Sigmoid colon (tissue), 7 donors: ENCODE measurements around the gene SLIT1. TPM values are rescaled to one million over a fixed set of nuclear protein-coding genes. Genes with fewer than 3 reads are reported as not detected.

Experiments used
- DNase-seq: peaks from one replicate; pipeline ENCODE4 v3.0.0-alpha.2; 2019
- H3K27ac ChIP-seq, 4 donors: fragments of 200-600 bp; sonication (generic); one replicate each; pipeline ENCODE4 v1.5.1; 2016 to 2019; ENCODE audit warnings: mild to moderate bottlenecking in 1 of 4
- H3K27me3 ChIP-seq, 3 donors: fragments of 200-600 bp; sonication (generic); one replicate each; pipeline ENCODE4 v1.5.1; 2019; ENCODE audit warnings: mild to moderate bottlenecking in 1 of 3
- H3K36me3 ChIP-seq, 4 donors: fragments of 200-600 bp; sonication (generic); one replicate each; pipeline ENCODE4 v1.5.1; 2016 to 2019
- H3K4me1 ChIP-seq, 4 donors: fragments of 200-600 bp; sonication (generic); one replicate each; pipeline ENCODE4 v1.5.1; 2017 to 2019
- H3K4me3 ChIP-seq, 4 donors: fragments of 200-600 bp; sonication (generic); one replicate each; pipeline ENCODE4 v1.5.1; 2017 to 2019; ENCODE audit warnings: mild to moderate bottlenecking in 2 of 4, moderate library complexity in 1 of 4
- H3K9me3 ChIP-seq, 4 donors: fragments of 200-600 bp in 3 of 4; sonication (generic) in 3 of 4; one replicate each; pipeline versions ENCODE4 v1.5.1 to v1.6.1; 2013 to 2019
- CTCF ChIP-seq, 4 experiments: fragments of 450-650 bp in 3 of 4; fragments of 200-600 bp in 1 of 4; IDR thresholded peaks; one replicate each; pipeline ENCODE4 v1.5.1; 2016 to 2019; ENCODE audit warnings: antibody characterized with exemption in 4 of 4, mild to moderate bottlenecking in 3 of 4, moderate library complexity in 2 of 4
- EP300 ChIP-seq, 4 donors: sonication (generic); formaldehyde crosslinking; IDR thresholded peaks; one replicate each; pipeline ENCODE4 v1.6.1; 2017; ENCODE audit warnings: antibody characterized with exemption in 4 of 4
- POLR2A ChIP-seq, 2 donors: fragments of 450-650 bp; IDR thresholded peaks; one replicate each; pipeline ENCODE4 v1.6.1; 2016; ENCODE audit warnings: antibody characterized with exemption in 2 of 2, mild to moderate bottlenecking in 2 of 2, moderate library complexity in 2 of 2
- POLR2AphosphoS5 ChIP-seq, 4 donors: sonication (generic); formaldehyde crosslinking; IDR thresholded peaks; one replicate each; pipeline ENCODE4 v1.6.1; 2017; ENCODE audit warnings: antibody characterized with exemption in 4 of 4
- WGBS, 2 donors: extraction: QIAGEN DNeasy Blood & Tissue Kit; methylation state at CpG; one replicate each; pipeline ENCODE4 v1.1.7; 2013; 5-methylcytosine and 5-hydroxymethylcytosine counted together
- intact Hi-C: fragments of 100-400 bp; cut with DNase I; formaldehyde crosslinking; loops from one replicate; pipeline ENCODE4 v1.15.1; 2023
- polyA plus RNA-seq, 3 donors: library from polyadenylated mRNA; stranded (reverse); fragments of 200-250 nt; gene quantifications; one replicate each; pipeline ENCODE4 v1.2.3, GENCODE V29; 2013
- total RNA-seq, 4 donors: library from RNA; depleted of rRNA; stranded (reverse); fragments of >200 nt; gene quantifications; one replicate each; pipeline ENCODE4 v1.1.0, GENCODE V29; 2016
- donor health status: healthy with polysubstance abuse.
- donor health status: Bipolar disorder and iron deficiency.
- donor health status: healthy.

The SLIT1 gene
- total and polyA plus RNA-seq, 7 donors: under 0.01 to 1.4 (median 0.58) TPM; not detected in 1

DNA sequence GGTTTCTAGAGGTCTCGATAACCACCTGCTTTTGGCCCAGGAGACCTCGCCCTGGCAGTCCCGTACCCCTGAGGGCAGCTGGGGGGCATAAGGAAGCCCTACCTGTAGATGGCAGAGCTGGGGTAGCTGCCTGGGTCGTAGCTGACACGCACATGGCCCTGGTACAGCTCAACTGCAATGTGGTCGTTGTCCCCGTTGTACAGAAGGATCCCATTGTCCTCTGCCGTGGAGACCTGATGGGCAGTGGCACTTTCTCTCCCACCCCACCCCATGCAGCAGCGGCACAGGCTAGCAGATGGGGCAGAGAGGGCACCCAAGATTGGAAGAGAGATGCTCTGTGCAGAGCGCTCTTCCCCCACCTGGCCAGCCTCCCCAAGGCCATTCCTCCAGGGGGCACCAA lies 181.2 kb downstream of the SLIT1 start:
- TF ChIP-seq EP300 (IDR thresholded peaks at IDR 0.05) (no peak), CTCF (IDR thresholded peaks at IDR 0.05) (no peak), POLR2A (IDR thresholded peaks at IDR 0.05) (no peak), POLR2AphosphoS5 (IDR thresholded peaks at IDR 0.05) (no peak)
- Histone ChIP-seq H3K9me3 (peaks cover 0 to 1% (median 0%) of the 10 kb centered on the region in 4 donors), H3K4me1 (no peaks in the 10 kb centered on the region), H3K27ac (no peak overlapping the region), H3K4me3 (no peak overlapping the region), H3K27me3 (no peaks in the 10 kb centered on the region), H3K36me3 (no peaks in the 10 kb centered on the region)
- 92 to 94% methylated on average over 10 of the region's 10 CpGs for WGBS, 2 donors
- no peak for DNase-seq
- intact Hi-C loops: no loop called here

GRCh38 chr10:97003804-97004201 lies 182.0 kb downstream of the SLIT1 start:
- Histone ChIP-seq H3K27me3 (no peaks in the 10 kb centered on the region), H3K4me3 (no peak overlapping the region), H3K4me1 (no peaks in the 10 kb centered on the region), H3K36me3 (no peaks in the 10 kb centered on the region), H3K9me3 (peaks cover 0 to 1% (median 0%) of the 10 kb centered on the region in 4 donors), H3K27ac (no peak overlapping the region)
- TF ChIP-seq CTCF (IDR thresholded peaks at IDR 0.05) (no peak), POLR2AphosphoS5 (IDR thresholded peaks at IDR 0.05) (no peak), EP300 (IDR thresholded peaks at IDR 0.05) (no peak), POLR2A (IDR thresholded peaks at IDR 0.05) (no peak)
- 93% methylated on average over 8 of the region's 8 CpGs for WGBS, 2 donors
- DNase-seq: no peak
- intact Hi-C loops: no loop called here

GRCh38 chr10:97003151-97003803 lies 182.5 kb downstream of the SLIT1 start:
- WGBS, 2 donors: 93 to 95% methylated on average over 13 of the region's 13 CpGs
- no peaks in the 10 kb centered on the region for H3K36me3 ChIP-seq
- H3K27ac ChIP-seq: no peak overlapping the region
- H3K9me3 ChIP-seq: peaks cover 0 to 1% (median 0%) of the 10 kb centered on the region in 4 donors
- H3K27me3 ChIP-seq: no peaks in the 10 kb centered on the region
- intact Hi-C loops: no loop called here
- H3K4me3 ChIP-seq: no peak overlapping the region
- no peak for DNase-seq
- no peaks in the 10 kb centered on the region for H3K4me1 ChIP-seq
- TF ChIP-seq POLR2AphosphoS5 (IDR thresholded peaks at IDR 0.05): no peak
- no peak for TF ChIP-seq CTCF (IDR thresholded peaks at IDR 0.05)
- no peak for TF ChIP-seq EP300 (IDR thresholded peaks at IDR 0.05)
- no peak for TF ChIP-seq POLR2A (IDR thresholded peaks at IDR 0.05)

DNA sequence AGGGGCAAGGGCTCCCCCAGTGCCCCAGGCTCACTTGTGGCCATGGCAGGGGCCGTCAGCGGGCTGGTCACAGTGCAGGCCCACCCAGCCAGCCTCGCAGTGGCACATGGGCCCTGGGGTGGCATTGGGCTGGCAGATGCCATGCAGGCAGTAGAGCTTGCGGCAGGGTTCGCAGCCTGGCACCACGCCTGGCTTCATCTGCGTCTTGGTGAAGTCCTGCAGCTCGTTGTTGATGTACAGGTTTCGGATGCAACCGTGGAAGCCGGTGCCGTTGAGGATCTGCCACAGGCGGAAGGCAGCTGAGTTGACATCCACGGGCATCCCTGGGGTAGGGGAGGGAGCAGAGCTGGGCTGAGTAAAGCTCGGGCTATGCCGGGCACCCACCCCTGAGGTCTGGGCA lies 183.1 kb downstream of the SLIT1 start:
- DNase-seq: no peak
- 95 to 96% methylated on average over 16 of the region's 16 CpGs for WGBS, 2 donors
- intact Hi-C loops: no loop called here

More for the DNA sequence above, 183.1 kb downstream of the SLIT1 start:
- TF ChIP-seq POLR2AphosphoS5 (IDR thresholded peaks at IDR 0.05) (no peak), CTCF (IDR thresholded peaks at IDR 0.05) (no peak), POLR2A (IDR thresholded peaks at IDR 0.05) (no peak), EP300 (IDR thresholded peaks at IDR 0.05) (no peak)
- Histone ChIP-seq H3K9me3 (no peaks in the 10 kb centered on the region), H3K36me3 (no peaks in the 10 kb centered on the region), H3K27ac (no peak overlapping the region), H3K27me3 (no peaks in the 10 kb centered on the region), H3K4me1 (no peaks in the 10 kb centered on the region), H3K4me3 (no peak overlapping the region)
